CD8-positive, alpha-beta memory T cell (primary cell): Measurements from ENCODE around the gene ARMC6. TPM values are rescaled to one million over a fixed set of nuclear protein-coding genes. Genes with fewer than 3 reads are reported as not detected.

ENCODE experiments used
- CTCF ChIA-PET: fragments of 350-600 bp; sonication (Branson Sonifier 250); formaldehyde crosslinking; loops from one replicate; lab custom pipeline; 2021; ENCODE audit warnings: antibody characterized with exemption; lab: Charles Lee
- POLR2A ChIA-PET: fragments of 350-600 bp; sonication (Branson Sonifier 250); formaldehyde crosslinking; loops from one replicate; lab custom pipeline; 2021; ENCODE audit warnings: antibody characterized with exemption; lab: Charles Lee
- DNase-seq, 5 donors: peaks; one replicate each; pipeline versions ENCODE4 v3.0.0 to v3.0.0-alpha.2; 2020 to 2022; ENCODE audit warnings: mixed read lengths in 1 of 5
- H3K27ac ChIP-seq: one replicate; pipeline ENCODE4 v1.7.0; 2013; ENCODE audit warnings: low read depth, mild to moderate bottlenecking, low read length, moderate library complexity
- H3K27me3 ChIP-seq: 2 replicates; pipeline ENCODE4 v1.7.0; 2013; ENCODE audit warnings: low read length, mild to moderate bottlenecking; ENCODE audit not compliant: insufficient read depth, poor library complexity, severe bottlenecking
- H3K36me3 ChIP-seq: 2 replicates; pipeline ENCODE4 v1.7.0; 2013; ENCODE audit warnings: mild to moderate bottlenecking, low read length, moderate library complexity; ENCODE audit not compliant: insufficient read depth
- H3K4me1 ChIP-seq: 2 replicates; pipeline ENCODE4 v1.7.0; 2013; ENCODE audit warnings: mild to moderate bottlenecking, low read length, moderate library complexity; ENCODE audit not compliant: insufficient read depth
- H3K4me3 ChIP-seq: 2 replicates; pipeline ENCODE4 v1.7.0; 2013; ENCODE audit warnings: mild to moderate bottlenecking, low read length
- H3K9me3 ChIP-seq: 2 replicates; pipeline ENCODE4 v1.7.0; 2013; ENCODE audit warnings: mild to moderate bottlenecking, low read length
- H3K27ac Mint-ChIP-seq, 8 donors: one replicate each; pipeline ENCODE4 v1.8.0; 2020 to 2021; ENCODE audit warnings: mixed read lengths in 8 of 8, mild to moderate bottlenecking in 6 of 8, inconsistent platforms in 3 of 8, moderate library complexity in 3 of 8
- H3K27me3 Mint-ChIP-seq, 2 donors: one replicate each; pipeline ENCODE4 v1.8.0; 2020 to 2021; ENCODE audit warnings: mixed read lengths in 2 of 2, mild to moderate bottlenecking in 1 of 2, moderate library complexity in 1 of 2
- H3K36me3 Mint-ChIP-seq, 3 donors: one replicate each; pipeline ENCODE4 v1.8.0; 2020 to 2021; ENCODE audit warnings: mixed read lengths in 3 of 3, inconsistent platforms in 1 of 3, mild to moderate bottlenecking in 1 of 3
- H3K4me1 Mint-ChIP-seq, 3 donors: one replicate each; pipeline ENCODE4 v1.8.0; 2020 to 2021; ENCODE audit warnings: mixed read lengths in 3 of 3, inconsistent platforms in 1 of 3, mild to moderate bottlenecking in 1 of 3
- H3K4me3 Mint-ChIP-seq, 7 donors: one replicate each; pipeline ENCODE4 v1.8.0; 2020 to 2021; ENCODE audit warnings: mixed read lengths in 7 of 7, mild to moderate bottlenecking in 6 of 7, moderate library complexity in 4 of 7, inconsistent platforms in 2 of 7
- H3K9me3 Mint-ChIP-seq, 5 donors: one replicate each; pipeline ENCODE4 v1.8.0; 2020 to 2022; ENCODE audit warnings: mixed read lengths in 5 of 5, mild to moderate bottlenecking in 3 of 5, moderate library complexity in 2 of 5, inconsistent platforms in 1 of 5
- polyA plus RNA-seq: library from polyadenylated mRNA; unstranded; fragments of 300-500 nt; fragmentation: Illumina TruSeq; gene quantifications from one replicate; pipeline ENCODE4 v1.2.3, GENCODE V29; 2021
- total RNA-seq, 2 experiments: library from RNA; stranded (reverse); gene quantifications; one replicate each; pipeline ENCODE4 v1.2.3, GENCODE V29; 2021

Gene ARMC6
- total and polyA plus RNA-seq, 3 experiments from 2014 or later = 34.1 to 61.9 (median 57.6) TPM

GRCh38 chr19:19063183-19064097 lies 30.0 kb downstream of the ARMC6 start, which contains the start of gene SLC25A42:
Gene SLC25A42 (plus strand): TSS chr19:19063994. CDS start chr19:19096125, 32,131 bp downstream.
- peak; percentile 99 to 100 (median 100) for DNase-seq
- Mint-ChIP-seq H3K9me3 (peaks cover 0 to 2% (median 0%) of the 10 kb centered on the region in 5 donors), H3K4me1 (peaks cover 29 to 46% (median 40%) of the 10 kb centered on the region in 3 donors), H3K27me3 (no peaks in the 10 kb centered on the region), H3K4me3 (peak within 1 kb of the TSS; percentile 84 to 97 (median 92)), H3K27ac (peak within 1 kb of the TSS; percentile 53 to 98 (median 88)), H3K36me3 (peaks cover 0 to 9% (median 0%) of the 10 kb centered on the region in 3 donors)
- Histone ChIP-seq H3K4me1 (peaks cover 23% of the 10 kb centered on the region), H3K4me3 (peak within 1 kb of the TSS; percentile 87), H3K36me3 (no peaks in the 10 kb centered on the region), H3K27ac (peak within 1 kb of the TSS; percentile 74), H3K27me3 (no peaks in the 10 kb centered on the region), H3K9me3 (no peaks in the 10 kb centered on the region)
- ChIA-PET CTCF (interaction anchor here (1.1 to 1.7 kb wide), 2 partner anchors 9 to 82 kb away, joined by 3 to 8 read pairs; no protein-coding TSS in a partner anchor), POLR2A (interaction anchor here (0.6 to 1.1 kb wide), 4 partner anchors 87 to 144 kb away, joined by 3 to 6 read pairs (median 4); partner anchors contain the start of genes COPE, DDX49 and NR2C2AP)

- no peak for DNase-seq
- POLR2A ChIA-PET = interaction anchor here (1.0 kb wide), 1 partner anchor 139 kb away, joined by 4 read pairs; the partner anchor contains the start of gene NR2C2AP
- CTCF ChIA-PET = interaction anchor here (1.3 to 1.7 kb wide), 4 partner anchors 10 to 12 kb away, joined by 3 to 8 read pairs (median 4); no protein-coding TSS in a partner anchor
- H3K4me1 ChIP-seq = peaks cover 27% of the 10 kb centered on the region
- no peaks in the 10 kb centered on the region for H3K27me3 ChIP-seq
- no peaks in the 10 kb centered on the region for H3K36me3 ChIP-seq
- H3K9me3 ChIP-seq = no peaks in the 10 kb centered on the region
- H3K4me3 Mint-ChIP-seq = peak overlapping the region; percentile 84 to 97 (median 92)
- H3K27ac Mint-ChIP-seq = peak overlapping the region; percentile 31 to 98 (median 88)
- no peaks in the 10 kb centered on the region for H3K27me3 Mint-ChIP-seq
- H3K9me3 Mint-ChIP-seq = peaks cover 0 to 2% (median 0%) of the 10 kb centered on the region in 5 donors
- peak overlapping the region; percentile 74 for H3K27ac ChIP-seq
- H3K4me3 ChIP-seq = peak overlapping the region; percentile 81
- peaks cover 0 to 9% (median 0%) of the 10 kb centered on the region in 3 donors for H3K36me3 Mint-ChIP-seq
- H3K4me1 Mint-ChIP-seq = peaks cover 35 to 52% (median 47%) of the 10 kb centered on the region in 3 donors
These were observed 30.8 kb downstream of the ARMC6 start for GRCh38 chr19:19064098-19064722.

- ChIA-PET POLR2A (interaction anchor here (0.5 kb wide), 1 partner anchor 231 kb away, joined by 3 read pairs; no protein-coding TSS in a partner anchor), CTCF (interaction anchor here (1.0 to 1.5 kb wide), 4 partner anchors 11 to 405 kb away, joined by 3 to 5 read pairs (median 4); no protein-coding TSS in a partner anchor)
- peaks cover 0 to 6% (median 2%) of the 10 kb centered on the region in 3 donors for H3K36me3 Mint-ChIP-seq
- peaks cover 0 to 2% (median 0%) of the 10 kb centered on the region in 5 donors for H3K9me3 Mint-ChIP-seq
- no peaks in the 10 kb centered on the region for H3K36me3 ChIP-seq
- no peaks in the 10 kb centered on the region for H3K27me3 Mint-ChIP-seq
- peak in 3 of 5 donors; percentile 11 to 28 (median 22) for DNase-seq
- H3K4me3 Mint-ChIP-seq = peak overlapping the region; percentile 84 to 97 (median 92)
- H3K27ac ChIP-seq = peak overlapping the region; percentile 74
- H3K9me3 ChIP-seq = no peaks in the 10 kb centered on the region
- H3K4me3 ChIP-seq = peak overlapping the region; percentile 81
- peaks cover 31% of the 10 kb centered on the region for H3K4me1 ChIP-seq
- H3K4me1 Mint-ChIP-seq = peaks cover 39 to 58% (median 52%) of the 10 kb centered on the region in 3 donors
- H3K27ac Mint-ChIP-seq = peak overlapping the region; percentile 31 to 98 (median 88)
- no peaks in the 10 kb centered on the region for H3K27me3 ChIP-seq
These were observed 31.7 kb downstream of the ARMC6 start for GRCh38 chr19:19064811-19065745.

GRCh38 chr19:19067276-19068072 lies 34.1 kb downstream of the ARMC6 start:
- H3K9me3 ChIP-seq = no peaks in the 10 kb centered on the region
- CTCF ChIA-PET = interaction anchor here (0.8 to 3.6 kb wide), 2 partner anchors 13 to 107 kb away, joined by 3 to 19 read pairs; no protein-coding TSS in a partner anchor
- no peak overlapping the region for H3K4me3 ChIP-seq
- H3K27me3 ChIP-seq = no peaks in the 10 kb centered on the region
- H3K4me1 ChIP-seq = peaks cover 31% of the 10 kb centered on the region
- H3K36me3 ChIP-seq = no peaks in the 10 kb centered on the region
- Mint-ChIP-seq H3K9me3 (peaks cover 0 to 2% (median 0%) of the 10 kb centered on the region in 5 donors), H3K27ac (peak overlapping the region in 7 of 8 donors; percentile 14 to 78 (median 43)), H3K4me3 (peak overlapping the region in 6 of 7 donors; percentile 15 to 72 (median 40)), H3K36me3 (peaks cover 0 to 18% (median 5%) of the 10 kb centered on the region in 3 donors), H3K27me3 (no peaks in the 10 kb centered on the region), H3K4me1 (peaks cover 43 to 70% (median 58%) of the 10 kb centered on the region in 3 donors)
- H3K27ac ChIP-seq = no peak overlapping the region
- POLR2A ChIA-PET = no interaction called here
- no peak for DNase-seq

- Mint-ChIP-seq H3K27ac (peak overlapping the region; percentile 22 to 90 (median 73)), H3K27me3 (no peaks in the 10 kb centered on the region)
- peak in 1 of 5 donors; percentile 19 for DNase-seq
These were observed 35.6 kb downstream of the ARMC6 start for GRCh38 chr19:19068659-19069654.

More at GRCh38 chr19:19068659-19069654, 35.6 kb downstream of the ARMC6 start:
- POLR2A ChIA-PET = interaction anchor here (0.7 kb wide), 2 partner anchors 51 to 594 kb away, joined by 4 to 6 read pairs; no protein-coding TSS in a partner anchor
- H3K4me3 Mint-ChIP-seq = peak overlapping the region; percentile 51 to 70 (median 65)
- Histone ChIP-seq H3K27ac (peak overlapping the region; percentile 28), H3K4me1 (peaks cover 26% of the 10 kb centered on the region), H3K9me3 (no peaks in the 10 kb centered on the region), H3K4me3 (no peak overlapping the region), H3K27me3 (no peaks in the 10 kb centered on the region), H3K36me3 (no peaks in the 10 kb centered on the region)
- H3K36me3 Mint-ChIP-seq = peaks cover 0 to 28% (median 6%) of the 10 kb centered on the region in 3 donors
- H3K4me1 Mint-ChIP-seq = peaks cover 43 to 70% (median 55%) of the 10 kb centered on the region in 3 donors
- peaks cover 0 to 2% (median 0%) of the 10 kb centered on the region in 5 donors for H3K9me3 Mint-ChIP-seq
- CTCF ChIA-PET = interaction anchor here (1.2 to 3.6 kb wide), 2 partner anchors 14 to 68 kb away, joined by 3 to 19 read pairs; no protein-coding TSS in a partner anchor
